HL-60 (cell line): Measurements from ENCODE around the gene FTCD.

Experiments
- CTCF ChIP-seq: IDR thresholded peaks from one replicate; pipeline ENCODE4 v1.5.1; 2011; ENCODE audit warnings: low read length, control low read depth, inconsistent platforms; ENCODE audit not compliant: insufficient read depth
- POLR2AphosphoS5 ChIP-seq: IDR thresholded peaks from 2 replicates; pipeline ENCODE4 v1.6.1; 2012; ENCODE audit warnings: low read depth
- REST ChIP-seq: IDR thresholded peaks from 2 replicates; pipeline ENCODE4 v1.6.1; 2012; ENCODE audit warnings: low read depth; ENCODE audit not compliant: insufficient replicate concordance

- TF ChIP-seq CTCF, result no peak
- TF ChIP-seq POLR2AphosphoS5, result no peak
- no peak for TF ChIP-seq REST
These were observed 28.8 kb downstream of the FTCD start for GRCh38 chr21:46126309-46127238.
